ENCODE measurements around the gene KCTD13.

The KCTD13 gene

DNA sequence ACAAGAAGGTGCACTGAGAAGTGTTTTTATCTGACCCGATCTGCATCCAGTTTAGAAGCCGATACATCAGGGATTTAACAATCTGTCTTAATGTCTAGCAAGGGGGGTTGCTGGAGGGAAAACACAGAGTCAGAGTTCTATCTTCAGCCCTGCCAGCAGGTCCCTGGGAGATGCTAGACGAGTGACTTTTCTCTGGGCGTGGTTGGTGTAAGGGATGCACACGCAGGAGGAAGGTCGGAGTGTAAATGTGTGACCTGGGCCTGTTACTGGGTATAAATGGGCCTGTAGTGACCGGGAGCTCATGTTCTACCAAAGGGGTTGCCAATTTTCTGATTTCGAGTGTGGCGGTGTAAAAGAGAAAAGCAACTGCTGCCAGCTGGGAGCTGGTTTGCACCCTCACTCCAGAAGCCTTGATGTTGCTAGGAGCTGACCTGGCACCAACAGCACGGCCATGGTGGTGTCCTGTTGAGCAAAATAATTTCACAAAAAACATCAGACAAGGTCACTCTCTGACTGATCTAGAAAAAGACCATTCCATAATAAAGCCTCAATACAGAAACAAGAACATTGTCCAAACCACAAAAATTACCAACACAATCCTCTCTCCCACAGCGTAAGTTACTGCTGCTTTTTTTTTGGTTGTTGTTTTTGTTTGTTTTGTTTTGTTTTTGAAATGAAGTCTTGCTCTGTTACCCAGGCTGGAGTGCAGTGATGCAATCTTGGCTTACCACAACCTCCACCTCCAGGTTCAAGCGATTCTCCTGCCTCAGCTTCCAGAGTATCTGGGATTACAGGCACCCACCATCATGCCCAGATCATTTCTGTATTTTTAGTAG is 1.3 kb upstream of the KCTD13 start:
- no peaks in the 10 kb centered on the region for H3K27me3 ChIP-seq (ENCODE audit: control insufficient read depth, insufficient read depth, low read length)
- no peaks in the 10 kb centered on the region for H3K36me3 ChIP-seq (ENCODE audit: control insufficient read depth, insufficient read depth, low read length)
- no peaks in the 10 kb centered on the region for H3K9me3 ChIP-seq (ENCODE audit: control insufficient read depth, low read length)
- peak overlapping the region; percentile 74 for H3K9ac ChIP-seq (ENCODE audit: low read length)
- peaks cover 23% of the 10 kb centered on the region for H3K4me1 ChIP-seq (ENCODE audit: control insufficient read depth, insufficient read depth, low read length)
- H3K4me3 ChIP-seq (ENCODE audit: low read length), result peak overlapping the region; percentile 69

DNA sequence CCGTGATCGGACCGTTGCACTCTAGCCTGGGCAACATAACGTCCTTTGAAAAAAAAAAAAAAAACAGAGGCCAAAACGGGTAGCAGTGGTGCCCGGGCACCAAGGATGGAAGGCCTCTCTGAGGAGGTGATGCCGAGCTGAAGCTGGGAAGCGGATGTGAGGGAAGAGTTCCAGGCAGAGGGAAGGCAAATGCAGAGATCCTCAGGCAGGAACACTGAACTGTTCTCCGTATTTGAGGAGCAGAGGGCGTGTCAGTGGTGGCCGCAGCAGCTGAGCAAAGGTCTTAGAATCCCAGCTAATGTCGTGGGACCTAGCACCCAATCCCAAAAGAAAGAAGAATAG is 656 bp upstream of the KCTD13 start:
- peak overlapping the region; percentile 74 for H3K9ac ChIP-seq (ENCODE audit: low read length)
- peak overlapping the region; percentile 69 for H3K4me3 ChIP-seq (ENCODE audit: low read length)
- peaks cover 23% of the 10 kb centered on the region for H3K4me1 ChIP-seq (ENCODE audit: control insufficient read depth, insufficient read depth, low read length)
- H3K27me3 ChIP-seq (ENCODE audit: control insufficient read depth, insufficient read depth, low read length), result no peaks in the 10 kb centered on the region
- no peaks in the 10 kb centered on the region for H3K36me3 ChIP-seq (ENCODE audit: control insufficient read depth, insufficient read depth, low read length)
- H3K9me3 ChIP-seq (ENCODE audit: control insufficient read depth, low read length), result no peaks in the 10 kb centered on the region

DNA sequence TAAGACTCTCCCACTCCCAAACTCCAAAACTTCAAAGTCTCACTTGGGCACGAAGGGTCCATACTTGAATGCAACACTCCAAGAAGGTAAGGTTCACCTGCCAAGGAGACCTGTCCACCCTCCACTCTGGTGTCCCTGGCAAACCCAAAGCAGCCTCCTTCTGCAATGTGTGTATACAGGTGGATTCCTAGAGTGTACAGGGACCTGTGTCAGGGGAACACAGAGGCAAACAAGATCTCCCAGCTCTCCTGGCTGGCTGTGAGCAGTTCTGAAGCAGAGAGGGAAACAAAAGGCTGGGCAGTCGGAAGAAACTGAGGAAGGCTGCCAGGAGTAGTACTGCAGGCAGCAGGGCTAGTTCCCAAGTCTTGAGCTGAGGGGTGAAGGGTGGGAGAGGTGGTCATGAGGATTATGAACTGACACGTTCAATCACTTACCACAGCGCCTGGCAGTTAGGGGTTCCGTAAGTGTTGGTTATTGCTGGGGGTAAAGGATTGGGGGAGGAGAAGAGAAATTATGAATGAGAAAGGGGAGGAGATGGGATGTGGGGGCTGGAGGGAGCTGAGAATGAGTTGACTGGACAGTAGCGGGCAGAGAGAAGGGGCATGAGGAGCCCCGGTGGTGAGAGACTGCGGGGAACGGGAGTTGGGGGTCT is 795 bp downstream of the KCTD13 start:
- H3K4me1 ChIP-seq (ENCODE audit: control insufficient read depth, insufficient read depth, low read length), result peaks cover 23% of the 10 kb centered on the region

DNA sequence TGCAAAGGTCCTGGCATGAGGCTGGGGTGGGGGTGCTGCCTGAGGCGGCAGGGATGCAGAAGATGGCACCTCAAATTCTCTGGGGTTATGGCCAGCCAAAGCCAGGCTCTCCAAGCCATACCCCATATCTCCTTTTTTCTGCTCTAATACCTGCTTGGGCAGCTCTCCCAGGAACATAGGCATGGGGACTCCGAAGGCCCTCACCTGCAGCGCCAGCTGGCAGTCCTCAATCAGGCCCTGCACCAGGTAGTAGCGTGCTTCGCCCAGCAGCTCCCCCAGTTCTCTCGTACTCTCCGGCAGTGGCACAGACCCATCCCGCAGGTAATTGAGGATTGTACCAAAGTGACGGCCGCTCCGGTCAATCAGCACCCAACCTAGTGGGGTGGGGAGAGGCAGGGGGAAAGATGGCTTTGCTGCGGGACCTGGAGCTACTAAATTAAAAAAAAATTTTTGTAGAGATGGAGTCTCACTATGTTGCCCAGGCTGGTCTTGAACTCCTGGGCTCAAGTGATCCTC is 3.0 kb downstream of the KCTD13 start:
- Histone ChIP-seq H3K9me3 (ENCODE audit: control insufficient read depth, low read length) (no peaks in the 10 kb centered on the region), H3K36me3 (ENCODE audit: control insufficient read depth, insufficient read depth, low read length) (no peaks in the 10 kb centered on the region), H3K4me3 (ENCODE audit: low read length) (no peak overlapping the region), H3K27me3 (ENCODE audit: control insufficient read depth, insufficient read depth, low read length) (no peaks in the 10 kb centered on the region), H3K9ac (ENCODE audit: low read length) (no peak overlapping the region), H3K4me1 (ENCODE audit: control insufficient read depth, insufficient read depth, low read length) (peaks cover 23% of the 10 kb centered on the region)

More for the DNA sequence above, 795 bp downstream of the KCTD13 start:
- Histone ChIP-seq H3K36me3 (ENCODE audit: control insufficient read depth, insufficient read depth, low read length) (no peaks in the 10 kb centered on the region), H3K27me3 (ENCODE audit: control insufficient read depth, insufficient read depth, low read length) (no peaks in the 10 kb centered on the region), H3K9me3 (ENCODE audit: control insufficient read depth, low read length) (no peaks in the 10 kb centered on the region), H3K4me3 (ENCODE audit: low read length) (peak overlapping the region; percentile 69), H3K9ac (ENCODE audit: low read length) (peak overlapping the region; percentile 74)

DNA sequence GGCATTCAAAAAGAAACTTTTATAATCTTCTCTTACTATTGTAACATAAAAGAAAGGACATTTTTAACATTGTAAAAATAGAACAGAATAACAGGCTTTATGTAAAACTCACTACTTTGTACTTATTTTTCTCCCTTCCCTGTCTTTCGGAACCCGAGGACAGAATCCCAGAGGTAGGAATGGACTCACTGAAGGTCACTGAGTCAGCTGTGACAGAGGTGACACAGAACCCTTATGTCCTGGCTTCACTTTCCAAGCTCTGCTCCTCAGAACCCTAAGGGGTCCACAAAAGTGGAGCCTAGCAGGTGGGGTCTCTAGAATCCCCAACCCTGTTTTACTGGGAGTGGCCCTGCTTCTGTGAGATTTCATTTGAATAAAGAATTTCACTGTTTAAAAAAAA is 3.7 kb downstream of the KCTD13 start:
- no peaks in the 10 kb centered on the region for H3K27me3 ChIP-seq (ENCODE audit: control insufficient read depth, insufficient read depth, low read length)
- no peaks in the 10 kb centered on the region for H3K36me3 ChIP-seq (ENCODE audit: control insufficient read depth, insufficient read depth, low read length)
- no peak overlapping the region for H3K9ac ChIP-seq (ENCODE audit: low read length)
- no peaks in the 10 kb centered on the region for H3K9me3 ChIP-seq (ENCODE audit: control insufficient read depth, low read length)
- H3K4me1 ChIP-seq (ENCODE audit: control insufficient read depth, insufficient read depth, low read length), result peaks cover 19% of the 10 kb centered on the region
- H3K4me3 ChIP-seq (ENCODE audit: low read length), result no peak overlapping the region

DNA sequence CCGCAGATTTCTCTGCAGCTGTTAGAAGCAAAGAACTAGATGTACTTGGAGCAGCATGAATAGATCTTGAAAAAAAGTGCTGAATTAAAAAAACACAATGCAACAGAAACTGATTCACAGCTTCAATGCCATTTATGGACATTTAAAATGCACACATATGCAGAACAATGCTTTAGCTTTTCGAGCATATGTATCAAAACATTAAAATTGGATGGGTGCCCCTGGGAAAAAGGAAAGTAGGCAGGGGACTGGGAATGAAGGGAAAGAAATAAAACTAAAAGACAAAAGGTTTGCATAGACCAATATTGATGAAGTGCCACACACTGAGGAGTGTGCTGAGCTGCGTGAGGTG is 5.0 kb downstream of the KCTD13 start:
- no peaks in the 10 kb centered on the region for H3K27me3 ChIP-seq (ENCODE audit: control insufficient read depth, insufficient read depth, low read length)
- H3K9ac ChIP-seq (ENCODE audit: low read length), result no peak overlapping the region
- H3K4me3 ChIP-seq (ENCODE audit: low read length), result no peak overlapping the region
- H3K9me3 ChIP-seq (ENCODE audit: control insufficient read depth, low read length), result no peaks in the 10 kb centered on the region
- H3K36me3 ChIP-seq (ENCODE audit: control insufficient read depth, insufficient read depth, low read length), result no peaks in the 10 kb centered on the region
- peaks cover 10% of the 10 kb centered on the region for H3K4me1 ChIP-seq (ENCODE audit: control insufficient read depth, insufficient read depth, low read length)

DNA sequence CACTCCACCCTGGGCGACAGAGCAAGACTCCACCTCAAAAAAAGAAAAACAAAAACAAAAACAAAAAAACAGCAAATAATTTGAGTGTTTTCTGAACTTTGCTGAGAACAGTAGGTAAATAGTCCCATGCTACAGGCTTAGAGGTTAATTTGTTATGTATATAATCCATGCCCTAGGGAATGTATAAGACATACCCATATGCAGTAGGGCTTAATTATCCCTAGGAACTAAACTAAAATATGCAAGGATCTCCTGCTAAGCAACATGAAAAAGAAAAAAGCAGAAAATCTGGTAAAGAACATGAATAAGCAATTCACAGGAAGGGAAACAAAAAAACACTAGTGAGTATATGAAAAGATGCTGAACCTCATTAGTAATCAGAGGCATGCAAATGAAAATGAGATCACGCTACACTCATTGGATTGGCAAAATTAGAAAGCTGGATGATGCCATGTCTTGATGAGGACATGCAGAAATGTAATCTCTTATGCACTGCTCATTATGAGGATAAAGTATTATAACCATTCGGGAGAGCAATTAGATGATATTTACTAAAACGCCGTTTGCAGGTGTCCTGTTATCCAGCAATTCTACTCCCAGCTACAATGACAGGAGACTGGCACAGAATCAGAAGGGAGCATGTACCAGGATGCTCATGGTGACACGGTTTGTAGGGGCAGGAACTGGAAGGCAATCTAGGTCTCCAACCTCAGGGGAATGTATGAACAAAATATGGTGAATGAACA is 5.6 kb downstream of the KCTD13 start:
- Histone ChIP-seq H3K4me3 (ENCODE audit: low read length) (no peak overlapping the region), H3K9me3 (ENCODE audit: control insufficient read depth, low read length) (no peaks in the 10 kb centered on the region), H3K36me3 (ENCODE audit: control insufficient read depth, insufficient read depth, low read length) (no peaks in the 10 kb centered on the region), H3K4me1 (ENCODE audit: control insufficient read depth, insufficient read depth, low read length) (peaks cover 10% of the 10 kb centered on the region), H3K27me3 (ENCODE audit: control insufficient read depth, insufficient read depth, low read length) (no peaks in the 10 kb centered on the region), H3K9ac (ENCODE audit: low read length) (no peak overlapping the region)

DNA sequence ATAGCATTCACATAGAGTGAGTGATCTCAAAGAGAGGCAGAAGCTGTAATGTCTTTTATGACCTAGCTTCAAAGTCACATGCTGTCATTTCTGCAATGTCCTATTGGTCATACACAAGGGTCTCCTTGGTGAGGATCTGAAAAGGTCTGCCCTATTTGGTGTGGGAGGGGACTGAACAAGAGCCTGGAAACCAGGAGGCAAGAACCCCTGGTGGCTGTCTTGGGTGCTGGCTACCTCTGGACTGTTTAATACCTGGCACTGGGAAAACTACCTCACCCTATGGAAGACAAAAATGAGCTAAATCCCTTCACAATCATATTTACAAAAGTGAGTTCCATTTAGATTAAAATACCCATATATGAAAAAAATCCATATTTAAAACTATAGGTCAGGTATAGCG is 9.0 kb downstream of the KCTD13 start:
- no peaks in the 10 kb centered on the region for H3K36me3 ChIP-seq (ENCODE audit: control insufficient read depth, insufficient read depth, low read length)
- no peak overlapping the region for H3K4me3 ChIP-seq (ENCODE audit: low read length)
- H3K9ac ChIP-seq (ENCODE audit: low read length), result no peak overlapping the region
- no peaks in the 10 kb centered on the region for H3K4me1 ChIP-seq (ENCODE audit: control insufficient read depth, insufficient read depth, low read length)
- H3K9me3 ChIP-seq (ENCODE audit: control insufficient read depth, low read length), result no peaks in the 10 kb centered on the region
- no peaks in the 10 kb centered on the region for H3K27me3 ChIP-seq (ENCODE audit: control insufficient read depth, insufficient read depth, low read length)

DNA sequence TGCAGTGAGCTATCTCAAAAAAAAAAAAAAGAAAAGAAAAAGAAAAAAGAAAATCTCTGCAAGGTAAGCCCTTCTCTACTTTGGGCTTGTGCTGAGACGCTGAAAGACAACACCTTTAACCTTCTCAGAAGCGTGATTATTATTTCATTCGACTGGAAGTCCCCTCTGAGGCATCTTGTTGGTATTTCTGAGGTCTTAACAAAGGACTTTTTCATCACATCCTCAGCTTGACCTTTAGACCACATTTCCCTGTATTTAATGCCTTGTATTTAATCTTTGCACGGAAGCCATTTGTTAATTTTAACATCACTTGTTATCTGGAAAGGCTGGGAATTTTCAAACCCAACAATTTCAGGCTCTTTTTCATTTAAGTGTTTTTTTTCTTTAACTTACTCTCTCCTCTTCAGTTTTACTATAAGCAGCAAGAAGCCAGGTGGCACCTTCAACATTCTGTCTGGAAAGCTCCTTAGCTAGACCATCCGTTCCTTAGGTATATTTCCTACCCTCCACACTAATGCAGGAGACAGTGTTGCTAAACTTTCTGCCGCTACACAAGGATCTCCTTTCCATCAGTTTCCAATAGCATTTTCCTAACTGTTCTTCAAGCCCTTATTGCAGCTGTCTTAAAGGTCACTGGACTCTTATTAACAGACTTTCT is 10.3 kb downstream of the KCTD13 start:
- H3K27me3 ChIP-seq (ENCODE audit: control insufficient read depth, insufficient read depth, low read length), result no peaks in the 10 kb centered on the region
- no peaks in the 10 kb centered on the region for H3K4me1 ChIP-seq (ENCODE audit: control insufficient read depth, insufficient read depth, low read length)
- no peak overlapping the region for H3K4me3 ChIP-seq (ENCODE audit: low read length)
- no peak overlapping the region for H3K9ac ChIP-seq (ENCODE audit: low read length)
- H3K36me3 ChIP-seq (ENCODE audit: control insufficient read depth, insufficient read depth, low read length), result no peaks in the 10 kb centered on the region
- H3K9me3 ChIP-seq (ENCODE audit: control insufficient read depth, low read length), result no peaks in the 10 kb centered on the region

DNA sequence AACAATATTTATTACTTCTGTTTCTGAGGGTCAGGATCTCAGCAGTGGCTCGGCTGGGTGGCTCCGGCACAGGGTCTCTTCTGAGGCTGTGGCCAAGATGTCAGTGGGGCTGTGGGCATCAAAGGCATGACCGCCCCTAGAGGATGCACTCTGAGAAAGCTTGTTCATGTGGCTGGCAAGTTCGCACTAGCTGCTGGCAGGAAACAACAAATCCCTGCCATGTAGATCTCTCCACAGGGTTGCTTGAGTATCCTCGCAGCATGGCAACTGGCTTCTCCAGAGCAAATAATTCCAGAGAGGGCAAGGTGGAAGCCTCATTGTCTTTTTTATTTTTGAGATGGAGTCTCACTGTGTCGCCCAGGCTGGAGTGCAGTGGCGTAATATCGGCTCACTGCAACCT is 12.5 kb downstream of the KCTD13 start:
- no peaks in the 10 kb centered on the region for H3K27me3 ChIP-seq (ENCODE audit: control insufficient read depth, insufficient read depth, low read length)
- H3K9me3 ChIP-seq (ENCODE audit: control insufficient read depth, low read length), result no peaks in the 10 kb centered on the region
- no peak overlapping the region for H3K4me3 ChIP-seq (ENCODE audit: low read length)
- no peaks in the 10 kb centered on the region for H3K36me3 ChIP-seq (ENCODE audit: control insufficient read depth, insufficient read depth, low read length)
- no peak overlapping the region for H3K9ac ChIP-seq (ENCODE audit: low read length)
- no peaks in the 10 kb centered on the region for H3K4me1 ChIP-seq (ENCODE audit: control insufficient read depth, insufficient read depth, low read length)

DNA sequence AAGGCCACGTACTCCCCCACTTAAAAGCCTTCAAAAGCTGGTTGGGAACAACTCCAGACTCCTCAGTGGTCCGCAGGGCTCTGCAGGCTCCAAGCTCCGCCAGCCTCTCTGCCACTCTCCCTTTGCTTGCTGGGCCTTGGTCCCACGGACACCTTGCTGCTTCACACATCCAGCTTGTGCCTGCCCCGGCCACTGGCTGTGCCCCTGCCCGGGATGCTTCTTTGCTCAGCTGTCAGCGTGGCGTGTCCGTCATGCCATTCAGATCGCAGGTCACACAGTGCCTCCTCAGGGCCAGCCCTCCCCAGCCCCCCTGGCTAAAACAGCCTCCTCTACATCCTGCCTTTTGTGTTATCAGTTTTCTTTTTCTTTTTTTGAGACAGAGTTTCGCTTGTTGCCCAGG is 13.9 kb downstream of the KCTD13 start:
- Histone ChIP-seq H3K27me3 (ENCODE audit: control insufficient read depth, insufficient read depth, low read length) (no peaks in the 10 kb centered on the region), H3K9me3 (ENCODE audit: control insufficient read depth, low read length) (no peaks in the 10 kb centered on the region), H3K36me3 (ENCODE audit: control insufficient read depth, insufficient read depth, low read length) (no peaks in the 10 kb centered on the region), H3K4me1 (ENCODE audit: control insufficient read depth, insufficient read depth, low read length) (no peaks in the 10 kb centered on the region), H3K9ac (ENCODE audit: low read length) (no peak overlapping the region), H3K4me3 (ENCODE audit: low read length) (no peak overlapping the region)

DNA sequence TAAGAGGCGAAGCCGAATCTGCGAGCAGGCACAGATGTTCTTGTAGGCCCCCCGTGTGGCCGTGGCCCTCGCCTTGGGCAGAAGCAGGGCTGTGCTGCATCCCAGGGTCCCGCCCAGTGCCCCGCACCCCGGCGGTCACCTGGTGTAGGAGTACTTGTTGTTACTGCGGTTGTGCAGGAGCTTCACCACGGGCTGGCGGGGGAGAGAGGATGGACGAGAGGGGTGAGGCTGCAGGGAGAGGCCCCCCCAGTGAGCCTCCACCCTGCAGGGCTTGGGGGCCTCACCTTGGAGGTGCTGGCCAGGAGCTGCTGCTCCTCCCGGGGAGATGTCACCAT is 14.4 kb downstream of the KCTD13 start:
- Histone ChIP-seq H3K36me3 (ENCODE audit: control insufficient read depth, insufficient read depth, low read length) (no peaks in the 10 kb centered on the region), H3K4me3 (ENCODE audit: low read length) (no peak overlapping the region), H3K9me3 (ENCODE audit: control insufficient read depth, low read length) (no peaks in the 10 kb centered on the region), H3K9ac (ENCODE audit: low read length) (no peak overlapping the region), H3K4me1 (ENCODE audit: control insufficient read depth, insufficient read depth, low read length) (no peaks in the 10 kb centered on the region), H3K27me3 (ENCODE audit: control insufficient read depth, insufficient read depth, low read length) (no peaks in the 10 kb centered on the region)
